Small intestine (tissue), 7 donors: ENCODE measurements around the gene PEAK1. TPM values are rescaled to one million over a fixed set of nuclear protein-coding genes. Genes with fewer than 3 reads are reported as not detected.

ENCODE experiments used
- DNase-seq, 2 donors: peaks; one replicate each; pipeline versions ENCODE4 v3.0.0 to v3.0.0-alpha.2; 2013
- FAIRE-seq: peaks from 2 replicates; lab custom pipeline; 2012; peaks lifted over from hg19 to GRCh38; lab: Jason Lieb, UNC
- H3K27ac ChIP-seq, 3 donors: one replicate each; pipeline ENCODE4 v1.5.1; 2013; ENCODE audit warnings: low read length in 2 of 3, mild to moderate bottlenecking in 2 of 3, control low read depth in 1 of 3, inconsistent platforms in 1 of 3, low read depth in 1 of 3, moderate library complexity in 1 of 3
- H3K27me3 ChIP-seq, 3 donors: one replicate each; pipeline ENCODE4 v1.6.1; 2013; ENCODE audit warnings: low read length in 3 of 3, inconsistent platforms in 1 of 3; ENCODE audit not compliant: control insufficient read depth in 3 of 3, insufficient read depth in 3 of 3
- H3K36me3 ChIP-seq, 3 donors: one replicate each; pipeline ENCODE4 v1.6.1; 2013; ENCODE audit warnings: low read length in 3 of 3, inconsistent platforms in 1 of 3, low read depth in 1 of 3, mild to moderate bottlenecking in 1 of 3, moderate library complexity in 1 of 3; ENCODE audit not compliant: control insufficient read depth in 3 of 3, insufficient read depth in 2 of 3
- H3K4me1 ChIP-seq, 3 donors: one replicate each; pipeline ENCODE4 v1.6.1; 2013; ENCODE audit warnings: low read length in 2 of 3, inconsistent platforms in 1 of 3, low read depth in 1 of 3, mild to moderate bottlenecking in 1 of 3, moderate library complexity in 1 of 3; ENCODE audit not compliant: control insufficient read depth in 3 of 3, insufficient read depth in 2 of 3
- H3K4me3 ChIP-seq, 3 donors: one replicate each; pipeline ENCODE4 v1.5.1; 2013; ENCODE audit warnings: low read length in 3 of 3, control low read depth in 1 of 3, inconsistent platforms in 1 of 3, low read depth in 1 of 3, mild to moderate bottlenecking in 1 of 3, moderate library complexity in 1 of 3
- H3K9me3 ChIP-seq, 2 donors: one replicate each; pipeline ENCODE4 v1.6.1; 2013; ENCODE audit warnings: low read depth in 1 of 2, low read length in 1 of 2; ENCODE audit not compliant: control insufficient read depth in 2 of 2, insufficient read depth in 1 of 2
- WGBS, 3 donors: extraction: QIAGEN DNeasy Blood & Tissue Kit; methylation state at CpG; one replicate each; pipeline ENCODE4 v1.1.7; 2013; 5-methylcytosine and 5-hydroxymethylcytosine counted together
- polyA plus RNA-seq, 4 donors: library from polyadenylated mRNA; stranded (reverse) in 3 of 4; unstranded in 1 of 4; fragments of 200-250 nt in 3 of 4; fragments of 120-200 nt in 1 of 4; gene quantifications; one replicate each; pipeline versions ENCODE4 v1.2.1 to v1.2.3, GENCODE V29; 2013
- donor health status: healthy with polysubstance abuse.
- donor health status: control.
- donor health status: control.
- donor health status: Bipolar disorder and iron deficiency.
- donor health status: healthy.

The PEAK1 gene
- polyA plus RNA-seq, 4 donors = 1.4 to 24.8 (median 5.3) TPM

- FAIRE-seq = no peak
- DNase-seq = peak; percentile 92 to 96
- WGBS, 3 donors = 11 to 28% (median 26%) methylated on average over 13 of the region's 13 CpGs
Measured at GRCh38 chr15:77069521-77070121, 350.3 kb downstream of the PEAK1 start.

GRCh38 chr15:77068633-77069032, 351.3 kb downstream of the PEAK1 start:
- H3K27me3 ChIP-seq = no peaks in the 10 kb centered on the region
- H3K4me3 ChIP-seq = peak overlapping the region in 2 of 3 donors; percentile 36 to 93
- 48 to 73% (median 69%) methylated on average over 7 of the region's 7 CpGs for WGBS, 3 donors
- peak overlapping the region in 2 of 3 donors; percentile 64 to 95 for H3K27ac ChIP-seq
- no peaks in the 10 kb centered on the region for H3K9me3 ChIP-seq
- DNase-seq (no peak), FAIRE-seq (no peak)
- H3K36me3 ChIP-seq = peaks cover 0 to 7% (median 0%) of the 10 kb centered on the region in 3 donors
- peaks cover 3 to 50% (median 3%) of the 10 kb centered on the region in 3 donors for H3K4me1 ChIP-seq

More at GRCh38 chr15:77069521-77070121, 350.3 kb downstream of the PEAK1 start:
- Histone ChIP-seq H3K9me3 (no peaks in the 10 kb centered on the region), H3K4me3 (peak overlapping the region in 2 of 3 donors; percentile 93 to 95), H3K36me3 (peaks cover 0 to 7% (median 0%) of the 10 kb centered on the region in 3 donors), H3K27me3 (no peaks in the 10 kb centered on the region), H3K27ac (peak overlapping the region; percentile 74 to 97 (median 95)), H3K4me1 (peaks cover 2 to 43% (median 3%) of the 10 kb centered on the region in 3 donors)

GRCh38 chr15:77067691-77068367, 352.1 kb downstream of the PEAK1 start:
- Histone ChIP-seq H3K36me3 (peaks cover 0 to 7% (median 0%) of the 10 kb centered on the region in 3 donors), H3K27ac (peak overlapping the region; percentile 87 to 95 (median 94)), H3K4me1 (peaks cover 3 to 54% (median 6%) of the 10 kb centered on the region in 3 donors), H3K4me3 (peak overlapping the region in 2 of 3 donors; percentile 4 to 14), H3K9me3 (no peaks in the 10 kb centered on the region), H3K27me3 (no peaks in the 10 kb centered on the region)
- peak; percentile 74 to 81 for DNase-seq
- FAIRE-seq = no peak
- WGBS, 3 donors = 12 to 50% (median 22%) methylated on average over 3 of the region's 3 CpGs

GRCh38 chr15:77066971-77067690, 352.8 kb downstream of the PEAK1 start:
- no peaks in the 10 kb centered on the region for H3K9me3 ChIP-seq
- FAIRE-seq (peak; percentile 64), DNase-seq (peak; percentile 93 to 97)
- H3K4me1 ChIP-seq = peaks cover 3 to 54% (median 6%) of the 10 kb centered on the region in 3 donors
- peak overlapping the region; percentile 43 to 95 (median 63) for H3K27ac ChIP-seq
- no peak overlapping the region for H3K4me3 ChIP-seq
- no peaks in the 10 kb centered on the region for H3K27me3 ChIP-seq
- 16 to 51% (median 35%) methylated on average over 3 of the region's 3 CpGs for WGBS, 3 donors
- H3K36me3 ChIP-seq = peaks cover 0 to 7% (median 0%) of the 10 kb centered on the region in 3 donors

GRCh38 chr15:77064539-77065308, 355.2 kb downstream of the PEAK1 start:
- FAIRE-seq = no peak
- H3K4me3 ChIP-seq = no peak overlapping the region

GRCh38 chr15:77064063-77064462, 355.8 kb downstream of the PEAK1 start:
- Histone ChIP-seq H3K36me3 (peaks cover 0 to 3% (median 0%) of the 10 kb centered on the region in 3 donors), H3K27ac (peak overlapping the region in 1 of 3 donors; percentile 86), H3K4me3 (no peak overlapping the region), H3K27me3 (no peaks in the 10 kb centered on the region), H3K9me3 (no peaks in the 10 kb centered on the region), H3K4me1 (peaks cover 6 to 57% (median 10%) of the 10 kb centered on the region in 3 donors)
- FAIRE-seq = no peak
- no peak for DNase-seq
- WGBS, 3 donors = 36 to 64% (median 57%) methylated on average over 2 of the region's 2 CpGs

More at GRCh38 chr15:77064539-77065308, 355.2 kb downstream of the PEAK1 start:
- no peaks in the 10 kb centered on the region for H3K9me3 ChIP-seq
- no peaks in the 10 kb centered on the region for H3K27me3 ChIP-seq
- peak overlapping the region in 2 of 3 donors; percentile 75 to 86 for H3K27ac ChIP-seq
- WGBS, 3 donors = 52 to 66% (median 62%) methylated on average over 6 of the region's 6 CpGs
- H3K4me1 ChIP-seq = peaks cover 6 to 59% (median 9%) of the 10 kb centered on the region in 3 donors
- DNase-seq = peak; percentile 56 to 77
- H3K36me3 ChIP-seq = peaks cover 0 to 7% (median 0%) of the 10 kb centered on the region in 3 donors

- DNase-seq (no peak), FAIRE-seq (no peak)
- Histone ChIP-seq H3K4me1 (peaks cover 9 to 53% (median 15%) of the 10 kb centered on the region in 3 donors), H3K9me3 (no peaks in the 10 kb centered on the region), H3K4me3 (no peak overlapping the region), H3K27me3 (no peaks in the 10 kb centered on the region), H3K36me3 (peaks cover 0 to 3% (median 0%) of the 10 kb centered on the region in 3 donors), H3K27ac (peak overlapping the region in 1 of 3 donors; percentile 86)
Measured at GRCh38 chr15:77063249-77063648, 356.7 kb downstream of the PEAK1 start.
